Left kidney (tissue), 8 donors: Measurements from ENCODE around the gene OLFML1. TPM values are rescaled to one million over a fixed set of nuclear protein-coding genes. Genes with fewer than 3 reads are reported as not detected.

ENCODE experiments used
- DNase-seq: peaks from one replicate; pipeline ENCODE4 v3.0.0-alpha.2; 2013
- long read RNA-seq, 8 donors: transcript quantifications; one replicate each; lab custom pipeline, GENCODE V29; 2026
- polyA plus RNA-seq: library from polyadenylated mRNA; unstranded; fragments of 120-200 nt; gene quantifications from one replicate; pipeline ENCODE4 v1.2.1, GENCODE V29; 2013; ENCODE audit not compliant: insufficient read length

The OLFML1 gene
- polyA plus RNA-seq: 33.1 TPM
- long read RNA-seq, donor 1, transcript OLFML1-202 (2 exons, 1,318 nt): minor isoform, 5 of 24 reads
- long read RNA-seq, donor 1, transcript OLFML1-201 (3 exons, 2,792 nt): major isoform, 13 of 24 reads
- long read RNA-seq, donor 1, partial matches to known transcripts: 5 of 24 reads
- long read RNA-seq, donor 1, other reads (novel, unspliced or antisense): 0 of 24 reads
- long read RNA-seq, donor 2, transcript OLFML1-201 (3 exons, 2,792 nt): major isoform, 11 of 18 reads
- long read RNA-seq, donor 2, partial matches to known transcripts: 0 of 18 reads
- long read RNA-seq, donor 2, other reads (novel, unspliced or antisense): 0 of 18 reads
- long read RNA-seq, donor 3, transcript OLFML1-201 (3 exons, 2,792 nt): major isoform, 7 of 11 reads
- long read RNA-seq, donor 3, partial matches to known transcripts: 0 of 11 reads
- long read RNA-seq, donor 3, other reads (novel, unspliced or antisense): 0 of 11 reads
- long read RNA-seq, donor 4: 0 reads
- long read RNA-seq, donor 5, partial matches to known transcripts: 0 of 6 reads
- long read RNA-seq, donor 5, other reads (novel, unspliced or antisense): 0 of 6 reads
- long read RNA-seq, donor 6, partial matches to known transcripts: 0 of 8 reads
- long read RNA-seq, donor 6, other reads (novel, unspliced or antisense): 0 of 8 reads
- long read RNA-seq, donor 7, partial matches to known transcripts: 6 of 16 reads
- long read RNA-seq, donor 7, other reads (novel, unspliced or antisense): 0 of 16 reads
- long read RNA-seq, donor 8, transcript OLFML1-201 (3 exons, 2,792 nt): major isoform, 8 of 9 reads
- long read RNA-seq, donor 8, partial matches to known transcripts: 0 of 9 reads
- long read RNA-seq, donor 8, other reads (novel, unspliced or antisense): 0 of 9 reads

DNA sequence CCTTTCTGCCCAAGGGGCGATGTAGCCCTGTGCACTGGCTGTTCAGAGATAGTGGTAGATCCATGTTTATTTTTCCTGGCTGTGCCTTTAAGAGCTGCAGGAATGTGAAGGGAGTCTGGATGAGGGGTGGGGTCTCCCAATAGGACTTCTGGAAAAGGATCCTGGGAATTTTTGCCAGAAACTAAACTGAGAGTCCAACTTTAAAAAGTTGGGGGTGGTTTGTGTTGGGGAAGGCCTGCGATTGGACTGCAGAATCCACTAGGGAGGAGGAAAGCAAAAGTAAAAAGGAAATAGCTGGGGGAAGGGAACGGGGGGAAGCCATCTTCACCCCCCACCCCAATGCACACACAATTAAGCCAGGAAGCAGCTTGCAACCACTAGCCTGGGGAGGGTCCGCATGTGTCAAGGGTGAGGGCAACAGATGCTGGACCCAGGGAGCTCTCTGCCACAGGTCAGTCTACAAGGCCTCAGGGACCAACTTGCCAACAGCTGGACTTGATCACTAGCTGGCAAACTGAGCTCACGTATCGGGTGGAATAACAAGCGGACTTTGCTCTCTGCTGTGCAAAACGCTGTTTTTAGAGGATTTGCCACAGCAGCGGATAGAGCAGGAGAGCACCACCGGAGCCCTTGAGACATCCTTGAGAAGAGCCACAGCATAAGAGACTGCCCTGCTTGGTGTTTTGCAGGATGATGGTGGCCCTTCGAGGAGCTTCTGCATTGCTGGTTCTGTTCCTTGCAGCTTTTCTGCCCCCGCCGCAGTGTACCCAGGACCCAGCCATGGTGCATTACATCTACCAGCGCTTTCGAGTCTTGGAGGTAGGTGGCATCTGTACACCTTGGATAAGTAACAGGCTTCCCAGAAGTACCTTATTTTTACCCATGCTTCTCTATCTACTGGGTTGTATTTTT is at the start of gene OLFML1:
Gene OLFML1 (plus strand): TSS at position 321 of the 912 bp plus-strand sequence. CDS start 370 bp downstream, at position 691.
- peak; percentile 55 for DNase-seq

DNA sequence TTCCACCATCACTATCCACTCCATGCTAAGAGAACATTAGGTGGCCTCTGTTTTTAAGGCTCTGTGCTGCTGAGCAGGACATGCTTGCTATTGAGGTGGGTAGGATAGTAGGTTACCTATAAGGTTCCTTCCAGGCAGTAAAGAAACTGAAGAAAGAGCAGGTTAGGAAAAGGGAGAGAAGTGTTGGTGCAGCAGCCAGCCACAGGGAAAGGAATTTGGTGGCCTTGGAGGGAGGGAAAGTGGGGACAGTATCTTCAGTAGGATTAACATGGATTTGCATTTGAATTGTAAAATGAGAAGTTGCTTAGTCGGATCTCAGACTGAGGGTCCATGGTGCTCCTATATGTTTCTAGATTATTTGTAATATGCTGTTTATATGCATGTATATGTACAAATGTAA is 49.2 kb upstream of the OLFML1 start:
- DNase-seq: no peak

DNA sequence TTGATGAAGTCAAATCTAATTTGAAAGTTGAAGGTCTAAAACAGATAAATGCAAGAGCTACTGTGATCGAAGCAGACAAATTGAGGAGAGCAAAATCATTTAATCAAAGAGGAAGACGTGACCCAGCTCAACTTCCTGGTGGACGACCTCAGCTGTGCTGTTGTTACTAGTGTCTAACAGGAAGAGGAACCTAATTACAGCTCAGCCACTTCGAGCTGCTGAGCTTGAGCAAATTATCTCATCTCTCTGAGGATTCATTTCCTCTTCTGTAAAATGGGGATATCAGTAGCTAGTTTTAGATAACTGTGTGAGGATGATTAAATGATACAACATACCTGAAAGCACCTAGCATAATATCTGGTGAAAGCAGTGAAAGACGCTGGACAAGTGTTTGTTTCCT is 48.6 kb upstream of the OLFML1 start:
- no peak for DNase-seq

DNA sequence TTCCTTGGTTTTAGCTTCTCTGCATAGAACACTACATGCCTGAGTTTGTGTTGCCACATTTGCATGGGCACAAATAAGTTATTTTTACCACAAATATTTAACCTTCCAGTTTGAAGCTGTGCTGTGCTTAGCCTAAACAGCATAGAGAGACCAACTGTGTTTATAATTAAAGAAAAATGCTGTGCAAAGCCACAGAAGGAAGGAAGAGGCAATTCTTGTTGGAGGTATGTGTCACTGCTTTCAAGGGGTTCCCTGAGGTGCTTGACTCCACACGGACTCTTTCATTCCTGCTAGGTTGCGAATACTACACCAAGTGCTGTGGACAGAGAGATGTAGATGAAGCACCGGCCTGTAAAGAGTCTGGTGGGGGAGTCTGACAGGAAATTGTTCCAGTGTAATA is 47.6 kb upstream of the OLFML1 start:
- DNase-seq: no peak

DNA sequence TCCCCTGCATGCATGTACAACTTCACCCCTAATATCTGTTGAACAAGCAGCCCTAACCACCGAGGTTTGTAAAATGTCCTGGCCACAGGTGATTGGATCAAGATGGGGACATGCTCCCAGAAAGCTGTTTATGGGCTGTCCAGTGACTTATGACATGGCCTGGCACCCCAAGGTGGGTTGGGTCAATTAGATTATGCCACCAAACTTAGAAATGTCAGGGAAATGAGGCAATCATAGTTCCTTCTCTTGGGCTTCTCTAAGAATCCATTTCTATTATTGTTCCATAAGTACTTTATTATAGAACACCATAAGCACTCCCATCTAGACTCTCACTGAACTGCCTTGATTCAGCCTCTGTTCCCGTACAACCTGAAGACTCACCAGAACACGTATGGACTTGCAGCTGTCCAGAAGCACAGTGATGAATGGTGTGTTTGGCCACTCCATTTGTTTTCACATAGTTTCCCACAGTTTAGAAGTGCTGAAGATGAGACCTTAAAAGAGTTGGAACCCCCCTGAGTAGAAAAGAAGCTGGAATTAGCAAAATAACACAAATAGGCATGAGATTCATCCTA is 45.5 kb upstream of the OLFML1 start:
- no peak for DNase-seq

DNA sequence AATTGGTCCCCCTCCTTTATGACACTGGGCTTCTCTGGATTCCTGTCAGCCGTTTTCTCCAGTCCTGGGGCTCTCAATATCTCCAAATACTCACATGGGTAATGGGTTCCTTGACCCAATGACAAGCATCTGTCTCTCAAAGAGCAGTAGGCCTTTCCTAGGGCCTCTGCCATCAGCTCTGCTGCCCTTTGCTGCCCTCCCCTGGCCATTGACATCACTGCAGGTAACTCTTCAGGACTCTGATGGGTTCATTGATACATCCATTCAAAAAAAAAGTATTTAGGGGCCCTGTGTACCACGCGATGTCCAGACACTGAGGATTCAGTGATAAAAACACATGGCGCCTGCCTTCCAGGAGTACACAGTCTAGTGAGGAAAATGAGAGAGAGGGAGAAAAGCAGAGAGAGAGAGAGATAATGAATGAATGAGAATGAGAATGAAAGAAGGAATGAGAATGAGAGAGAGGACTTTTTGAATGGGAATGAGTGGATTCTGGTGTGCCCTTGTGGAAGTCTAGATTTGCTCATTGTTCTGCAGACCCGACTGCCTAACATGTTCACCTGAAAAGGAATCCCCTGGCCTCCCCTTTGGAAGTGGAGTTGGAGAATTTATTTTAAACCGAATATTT is 42.6 kb upstream of the OLFML1 start:
- DNase-seq: peak; percentile 39

DNA sequence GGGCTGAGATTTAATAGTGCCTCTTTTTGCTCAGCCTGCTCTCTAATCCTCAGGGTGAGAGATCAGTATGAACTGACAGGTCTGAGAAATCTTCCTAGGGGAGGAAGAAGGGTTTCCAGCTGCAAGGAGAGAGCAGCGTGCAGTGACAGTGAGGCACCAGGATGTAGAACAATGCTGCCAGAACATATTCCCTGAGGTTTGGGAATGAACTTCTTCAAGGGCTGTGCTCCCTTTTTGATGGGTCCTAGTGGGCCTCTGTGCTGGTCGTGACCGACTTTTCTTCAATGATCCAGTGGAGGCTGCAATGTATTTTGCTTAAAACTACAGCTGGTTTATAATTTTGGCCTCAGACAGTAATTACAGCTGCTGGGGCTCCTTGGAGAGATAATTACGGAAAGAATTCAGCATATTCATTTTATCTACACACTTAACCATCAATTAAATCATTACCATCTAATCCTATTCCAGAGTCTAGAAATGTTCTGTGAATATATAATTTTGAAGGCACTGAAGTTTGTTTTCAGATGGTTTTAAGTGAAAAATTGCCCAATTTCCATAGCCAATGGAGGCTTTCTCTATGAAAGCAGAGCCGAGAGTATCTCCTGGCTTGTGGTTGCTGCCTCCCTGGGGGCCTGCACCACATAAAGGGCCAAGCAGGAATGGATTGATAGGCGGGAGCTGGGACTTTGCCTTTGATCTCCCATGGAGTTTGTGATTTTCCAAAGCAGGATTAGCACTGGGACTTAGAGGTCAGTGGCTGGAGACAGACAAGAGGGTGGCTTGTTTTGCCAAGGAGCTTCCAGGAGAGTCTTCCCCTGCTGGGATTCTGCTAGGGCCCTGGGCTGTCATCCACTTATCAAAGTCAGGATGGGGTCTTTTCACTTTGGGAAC is 41.0 kb upstream of the OLFML1 start:
- DNase-seq: no peak

DNA sequence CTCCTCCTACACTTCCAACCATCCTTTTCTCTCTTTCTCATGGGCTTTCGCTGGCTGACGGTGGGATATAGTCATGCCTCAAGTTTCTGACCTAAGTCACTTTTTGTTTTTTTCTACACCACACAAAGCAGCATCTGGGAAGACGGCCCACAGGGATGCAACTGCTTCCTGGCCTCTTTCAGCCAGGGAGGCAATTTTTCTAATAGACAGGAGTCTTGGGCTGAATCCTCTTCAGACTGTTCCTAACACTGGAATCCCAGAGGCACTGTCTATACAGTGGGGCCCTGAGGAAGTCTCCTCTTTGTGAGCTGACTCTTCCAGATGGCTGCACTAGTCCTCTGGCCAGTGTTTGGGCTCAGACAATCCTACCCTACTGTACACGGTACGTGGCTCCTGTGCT is 39.7 kb upstream of the OLFML1 start:
- no peak for DNase-seq

DNA sequence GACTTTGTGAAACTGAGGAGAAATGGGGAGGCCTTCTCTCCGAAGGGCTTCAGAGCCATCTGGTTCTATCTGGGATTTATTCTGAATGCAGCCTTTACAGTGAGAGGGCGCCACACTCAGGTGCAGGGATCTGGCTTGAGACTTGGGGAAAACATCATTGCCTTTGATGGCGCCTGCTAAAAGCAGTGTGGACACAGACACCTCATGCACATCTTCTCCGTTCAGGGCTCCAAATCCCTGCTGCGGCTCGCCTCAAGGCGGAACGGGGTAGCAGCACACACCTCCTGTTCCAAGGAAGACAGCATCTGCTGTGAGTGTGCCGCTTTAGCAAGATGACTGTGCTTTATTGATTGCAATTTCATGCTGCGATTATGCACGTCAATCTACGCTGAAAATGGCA is 37.1 kb upstream of the OLFML1 start:
- no peak for DNase-seq

DNA sequence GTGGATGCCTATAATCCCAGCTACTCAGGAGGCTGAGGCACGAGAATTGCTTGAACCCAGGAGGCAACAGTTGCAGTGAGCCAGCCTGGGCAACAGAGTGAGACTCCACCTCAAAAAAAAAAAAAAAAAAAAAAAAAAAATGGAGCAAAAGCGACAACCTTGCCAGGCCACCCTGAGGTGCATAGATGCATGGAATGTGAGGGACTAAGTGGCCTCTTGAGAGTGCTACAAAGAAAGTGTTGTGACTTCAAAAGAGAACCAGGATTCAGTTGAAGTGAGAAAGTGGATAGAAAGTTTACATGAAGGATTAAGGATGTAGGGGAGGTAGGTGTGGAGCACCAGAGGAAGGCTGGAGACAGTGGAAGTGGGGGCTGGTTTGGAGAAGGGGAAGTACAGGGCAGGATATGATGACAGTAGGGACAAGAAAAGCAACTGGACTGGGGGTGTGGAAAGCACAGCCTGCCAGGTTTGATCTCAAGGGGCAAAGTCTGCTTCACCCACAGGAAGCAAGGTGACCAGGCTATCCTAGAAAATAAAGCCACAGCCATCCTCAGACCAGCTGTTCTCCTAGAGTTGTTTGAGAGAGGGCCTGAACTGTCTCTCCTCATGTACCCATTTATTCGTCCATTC is 36.0 kb upstream of the OLFML1 start:
- DNase-seq: no peak

DNA sequence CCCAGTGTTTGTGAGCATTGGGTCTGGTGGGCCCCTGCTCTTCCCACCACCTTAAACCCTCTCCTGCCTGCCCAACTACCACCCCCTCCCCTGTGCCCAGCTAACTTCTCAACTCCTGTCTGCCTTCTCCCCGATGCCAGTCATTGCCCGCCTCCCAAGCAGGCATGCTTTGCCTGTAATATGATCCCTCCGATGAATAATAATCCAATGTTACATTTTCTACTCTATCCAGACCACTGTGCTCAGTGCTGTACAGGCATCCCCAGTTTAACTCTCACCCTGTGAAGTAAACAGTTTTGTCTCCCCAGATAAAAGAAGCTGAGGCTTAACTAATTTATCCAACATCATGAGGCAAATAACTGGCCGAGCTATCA is 35.5 kb upstream of the OLFML1 start:
- no peak for DNase-seq

DNA sequence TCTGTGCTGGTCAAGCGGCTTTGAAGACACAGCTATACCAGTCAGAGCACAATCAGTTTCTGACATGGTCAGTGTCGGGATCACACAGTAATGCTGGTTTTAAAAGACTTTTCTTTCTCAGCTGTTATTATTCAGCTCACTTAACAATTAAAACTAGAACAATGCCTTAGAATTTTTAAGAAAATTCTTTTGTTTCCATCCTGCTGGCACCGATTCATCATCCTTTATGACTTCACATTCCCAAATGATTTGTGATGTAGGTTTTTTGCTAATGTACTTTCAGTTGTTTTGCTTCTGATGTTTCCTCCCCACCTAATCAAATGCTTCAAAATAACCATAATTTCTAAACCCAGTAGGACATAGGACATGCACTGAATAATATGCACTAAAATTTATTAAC is 34.5 kb upstream of the OLFML1 start:
- DNase-seq: no peak

DNA sequence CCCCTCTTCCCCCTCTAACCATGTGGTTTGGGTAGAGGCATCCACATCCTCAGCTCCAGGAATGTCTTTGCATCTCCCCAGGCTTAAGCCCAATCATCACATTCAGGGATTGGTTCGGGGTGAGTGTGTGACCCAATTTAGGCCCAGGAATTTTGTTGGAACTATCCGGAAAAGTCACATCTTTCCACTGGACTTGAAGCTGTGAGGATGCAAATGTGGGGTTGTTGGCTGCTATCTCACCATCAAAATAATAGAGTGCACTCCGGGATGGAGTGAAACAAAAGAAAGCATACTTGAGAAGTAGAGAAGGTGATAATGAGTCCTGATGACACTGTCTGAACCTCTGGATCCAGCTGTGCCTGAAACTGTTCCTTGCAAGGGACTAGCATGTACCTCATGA is 33.8 kb upstream of the OLFML1 start:
- no peak for DNase-seq

DNA sequence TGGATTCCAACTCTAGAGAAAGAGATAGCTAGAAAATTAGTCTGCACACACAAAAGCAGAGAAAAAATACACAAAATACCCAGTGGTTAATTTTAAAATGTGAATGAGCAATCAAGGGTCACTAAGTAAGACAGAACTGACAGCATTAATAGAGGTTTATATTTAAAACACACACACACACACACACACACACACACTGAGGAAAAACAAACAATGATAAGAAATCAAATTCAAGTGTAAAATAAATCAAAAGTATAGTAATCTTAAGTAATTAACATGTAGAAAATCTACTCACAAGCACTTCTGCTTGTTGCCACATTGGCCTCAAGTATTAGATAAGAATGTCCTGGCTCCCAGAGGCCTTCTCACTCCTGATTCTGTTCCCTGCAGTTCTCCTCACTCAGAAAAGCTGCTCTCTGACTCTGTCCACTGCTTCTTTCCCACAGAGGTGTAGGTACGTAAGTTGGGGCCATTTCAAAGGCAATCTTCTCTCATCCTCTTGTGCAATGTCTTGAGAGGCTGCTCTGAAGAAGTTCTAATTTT is 33.3 kb upstream of the OLFML1 start:
- DNase-seq: no peak

DNA sequence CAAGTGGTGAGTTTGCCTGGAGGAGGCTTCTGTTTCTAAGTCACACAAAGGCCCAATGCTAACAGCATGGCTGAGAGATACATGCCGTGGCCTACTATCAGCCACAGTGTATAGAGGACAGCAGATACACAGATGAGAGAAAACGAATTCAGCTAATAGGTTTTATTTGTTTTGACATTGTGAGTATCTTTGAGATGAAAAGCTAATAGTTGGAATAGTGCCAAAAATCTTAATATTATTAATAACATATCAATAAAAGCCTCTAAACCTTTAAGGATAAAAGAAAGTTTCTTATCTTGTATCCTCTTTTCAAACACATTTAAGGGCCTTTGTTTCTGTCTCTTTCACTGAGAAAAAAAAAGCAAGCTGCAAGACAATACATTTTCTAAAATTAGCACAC is 30.5 kb upstream of the OLFML1 start:
- DNase-seq: no peak

DNA sequence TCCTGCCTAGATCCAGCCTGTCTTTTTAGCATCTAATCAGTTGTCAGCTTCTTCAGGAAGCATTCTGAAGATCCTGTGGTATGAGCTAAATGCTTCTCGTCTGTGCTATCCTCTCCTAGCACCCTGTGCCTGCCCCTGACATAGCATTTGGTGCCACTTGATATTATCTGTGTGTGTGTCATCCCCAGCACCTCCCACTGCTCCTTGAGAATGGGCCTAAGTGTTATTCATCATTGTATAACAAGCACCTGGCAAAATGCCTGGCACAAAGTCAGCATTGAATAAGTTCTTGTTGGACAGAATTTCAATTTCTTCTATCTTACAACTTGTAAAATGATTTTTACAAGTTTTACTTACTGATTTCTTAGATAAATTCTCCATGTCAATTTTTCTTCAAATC is 28.1 kb upstream of the OLFML1 start:
- no peak for DNase-seq

DNA sequence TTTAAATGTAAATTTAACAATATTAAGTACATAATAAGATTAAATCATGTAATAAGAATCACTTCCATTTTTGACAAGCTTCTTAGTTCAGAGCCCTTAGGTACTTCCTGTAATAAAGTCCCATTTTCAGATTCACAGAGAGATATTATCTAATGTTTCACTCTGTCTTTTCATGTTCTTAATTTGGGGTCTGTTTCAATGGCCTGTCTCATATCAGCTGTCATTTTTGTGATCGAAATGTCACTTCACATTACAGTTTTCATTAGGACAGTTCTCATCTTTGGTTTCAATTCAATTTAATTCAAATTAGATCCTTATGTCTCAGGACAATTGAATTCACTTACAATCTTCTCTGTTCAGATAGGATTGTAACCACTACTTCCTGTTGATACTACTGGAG is 22.6 kb upstream of the OLFML1 start:
- DNase-seq: no peak

DNA sequence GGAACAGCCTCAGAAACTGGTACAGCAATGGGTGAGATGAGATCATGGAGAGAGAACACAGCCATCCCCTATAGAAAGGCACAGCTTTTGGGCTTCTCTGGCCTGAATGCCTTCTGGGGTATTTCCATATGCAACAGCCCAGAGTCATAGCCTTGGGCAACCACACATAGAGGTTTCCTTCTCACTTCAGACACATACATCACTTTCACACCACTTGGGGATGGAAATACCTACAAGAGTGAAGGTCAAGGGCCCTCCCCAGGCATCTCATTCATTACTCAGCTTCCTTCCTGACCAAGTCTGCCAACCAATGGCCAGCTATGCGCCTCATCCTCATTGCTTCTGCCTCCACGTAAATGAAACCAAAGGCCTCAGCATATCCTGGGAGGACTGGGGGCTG is 17.7 kb upstream of the OLFML1 start:
- DNase-seq: no peak

DNA sequence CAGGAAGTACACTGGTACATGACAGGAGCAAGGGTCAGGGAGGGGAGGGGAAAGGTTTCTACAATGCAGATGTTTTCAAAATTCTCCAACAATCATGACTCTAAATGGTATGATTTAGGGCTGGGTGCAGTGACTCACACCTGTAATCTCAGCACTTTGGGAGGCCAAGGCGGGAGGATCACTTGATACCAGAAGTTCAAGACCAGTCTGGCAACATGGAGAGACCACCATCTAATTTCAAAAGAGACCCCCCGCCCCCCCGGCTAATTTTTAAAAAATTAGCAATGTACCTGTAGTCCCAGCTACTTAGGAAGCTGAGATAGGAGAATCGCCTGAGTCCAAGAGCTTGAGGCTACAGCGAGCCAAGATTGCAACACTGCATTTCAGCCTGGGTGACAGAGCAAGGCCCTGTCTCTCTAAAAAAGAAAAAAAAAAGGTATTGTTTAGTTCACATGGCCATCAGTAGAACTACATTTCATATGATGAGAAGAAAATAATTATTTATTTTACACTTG is 15.9 kb upstream of the OLFML1 start:
- no peak for DNase-seq
